Subcutaneous adipose tissue (tissue), 4 donors: Measurements from ENCODE around the gene PPM1B. TPM values are rescaled to one million over a fixed set of nuclear protein-coding genes. Genes with fewer than 3 reads are reported as not detected.

Experiments used
- total RNA-seq, 4 donors: library from RNA; depleted of rRNA; stranded (reverse); fragments of >200 nt; gene quantifications; one replicate each; pipeline ENCODE4 v1.1.0, GENCODE V29; 2016
- TF ChIP-seq, protein P1 (sequence below): fragments of 450-650 bp; IDR thresholded peaks from one replicate; pipeline ENCODE4 v1.5.1; 2016; ENCODE audit warnings: low read depth, mild to moderate bottlenecking, control low read depth, antibody characterized with exemption, moderate library complexity

Gene PPM1B
- total RNA-seq, 4 donors from 2014 or later: 73.1 to 150 (median 83.2) TPM

DNA sequence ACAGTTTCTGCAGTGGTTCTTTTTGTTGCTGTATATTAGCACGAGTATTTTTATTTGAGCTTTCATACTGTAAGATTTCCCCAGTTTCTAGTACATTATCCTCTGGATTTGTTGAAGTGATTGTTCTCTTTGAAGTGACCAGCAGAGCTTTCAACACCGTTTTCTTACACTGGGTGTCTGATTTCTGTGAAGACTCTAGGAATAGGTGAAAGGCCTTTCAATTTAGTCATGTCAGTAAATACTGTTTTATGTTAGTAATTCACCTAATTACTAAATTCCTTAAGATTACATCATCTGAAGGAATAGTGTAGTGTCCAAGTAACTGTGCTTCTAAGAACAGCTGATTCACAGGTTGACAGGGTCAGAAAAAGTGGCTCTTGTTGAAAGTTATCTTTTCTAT lies 2.3 kb downstream of the PPM1B start:
- TF ChIP-seq, protein P1, sequence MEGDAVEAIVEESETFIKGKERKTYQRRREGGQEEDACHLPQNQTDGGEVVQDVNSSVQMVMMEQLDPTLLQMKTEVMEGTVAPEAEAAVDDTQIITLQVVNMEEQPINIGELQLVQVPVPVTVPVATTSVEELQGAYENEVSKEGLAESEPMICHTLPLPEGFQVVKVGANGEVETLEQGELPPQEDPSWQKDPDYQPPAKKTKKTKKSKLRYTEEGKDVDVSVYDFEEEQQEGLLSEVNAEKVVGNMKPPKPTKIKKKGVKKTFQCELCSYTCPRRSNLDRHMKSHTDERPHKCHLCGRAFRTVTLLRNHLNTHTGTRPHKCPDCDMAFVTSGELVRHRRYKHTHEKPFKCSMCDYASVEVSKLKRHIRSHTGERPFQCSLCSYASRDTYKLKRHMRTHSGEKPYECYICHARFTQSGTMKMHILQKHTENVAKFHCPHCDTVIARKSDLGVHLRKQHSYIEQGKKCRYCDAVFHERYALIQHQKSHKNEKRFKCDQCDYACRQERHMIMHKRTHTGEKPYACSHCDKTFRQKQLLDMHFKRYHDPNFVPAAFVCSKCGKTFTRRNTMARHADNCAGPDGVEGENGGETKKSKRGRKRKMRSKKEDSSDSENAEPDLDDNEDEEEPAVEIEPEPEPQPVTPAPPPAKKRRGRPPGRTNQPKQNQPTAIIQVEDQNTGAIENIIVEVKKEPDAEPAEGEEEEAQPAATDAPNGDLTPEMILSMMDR: no peak

DNA sequence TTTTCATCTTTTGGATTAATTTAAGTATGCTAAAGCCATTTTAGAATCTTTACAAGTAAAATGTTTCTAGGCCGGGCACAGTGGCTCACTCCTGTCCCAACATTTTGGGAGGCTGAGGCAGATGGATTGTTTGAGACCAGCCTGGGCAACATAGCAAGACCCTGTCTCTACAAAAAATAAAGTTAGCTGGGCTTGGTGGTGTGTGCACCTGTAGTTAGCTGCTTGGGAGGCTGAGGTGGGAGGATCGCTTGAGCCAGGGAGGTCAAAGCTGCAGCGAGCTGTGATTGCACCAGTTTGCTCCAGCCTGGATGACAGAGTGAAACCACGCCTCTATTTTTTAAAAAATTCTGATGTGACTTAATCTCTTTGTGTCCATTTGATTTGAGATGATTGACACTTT lies 3.9 kb downstream of the PPM1B start:
- TF ChIP-seq, protein P1: no peak

DNA sequence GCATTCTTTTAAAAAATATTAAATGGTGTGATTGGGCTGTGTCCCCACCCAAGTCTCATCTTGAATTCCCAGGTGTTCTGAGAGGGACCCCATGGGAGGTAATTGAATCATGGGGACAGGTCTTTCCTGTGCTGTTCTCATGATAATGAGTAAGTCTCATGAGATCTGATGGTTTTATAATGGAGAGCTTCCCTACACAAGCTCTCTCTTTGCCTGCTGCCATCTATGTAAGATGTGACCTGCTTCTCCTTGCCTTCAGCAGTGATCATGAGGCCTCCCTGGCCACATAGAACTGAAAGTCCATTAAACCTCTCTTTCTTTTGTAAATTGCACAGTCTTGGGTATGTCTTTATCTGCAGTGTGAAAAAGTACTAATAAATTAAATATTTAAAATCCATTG lies 10.3 kb downstream of the PPM1B start:
- TF ChIP-seq, protein P1: no peak

- TF ChIP-seq, protein P1: no peak
Observed at GRCh38 chr2:44181648-44182047, 13.0 kb downstream of the PPM1B start.

DNA sequence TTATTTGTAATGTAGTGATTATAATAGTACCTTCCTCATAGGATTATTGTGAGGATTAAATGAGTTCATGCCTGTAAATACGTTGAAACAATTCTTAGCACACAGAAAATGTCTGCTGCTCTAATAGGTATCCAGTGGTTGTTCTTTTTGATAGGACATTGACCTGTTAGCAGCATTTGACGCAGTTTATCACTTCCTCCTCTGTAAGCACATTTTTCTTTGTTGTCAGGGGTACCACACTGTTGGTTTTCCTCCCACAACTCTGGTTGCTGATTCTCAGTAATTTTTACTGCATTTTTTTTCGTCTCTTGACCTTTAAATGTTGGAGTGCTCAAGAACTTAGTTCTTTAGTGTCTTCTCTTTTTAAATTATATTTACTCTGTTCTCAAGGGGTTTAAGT lies 15.4 kb downstream of the PPM1B start:
- TF ChIP-seq, protein P1: no peak

GRCh38 chr2:44186810-44187209 lies 18.1 kb downstream of the PPM1B start:
- TF ChIP-seq, protein P1: no peak

DNA sequence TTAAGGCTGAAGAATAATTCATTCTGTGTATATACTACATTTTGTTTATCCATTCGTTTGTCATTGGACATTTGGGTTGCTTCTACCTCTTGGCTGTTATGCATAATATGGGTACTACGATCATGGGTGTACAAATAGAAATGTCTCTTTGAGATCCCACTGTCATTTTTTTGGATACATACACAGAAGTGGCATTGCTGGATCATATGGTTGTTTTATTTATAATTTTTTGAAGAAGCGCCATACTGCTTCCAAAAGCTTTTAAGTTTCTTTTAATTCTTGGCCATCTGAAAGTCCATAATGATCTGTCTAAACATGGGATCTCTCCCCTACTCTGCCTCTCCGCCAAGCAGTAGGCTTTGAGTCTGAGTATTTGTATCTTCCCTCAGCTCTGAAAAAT lies 18.6 kb downstream of the PPM1B start:
- TF ChIP-seq, protein P1: no peak
